Head of caudate nucleus (tissue), 42 donors: ENCODE results near the gene NAV2.
A peak's percentile ranks its signal among the peaks of the same experiment; 100 is the strongest.

Experiments
- DNase-seq, 42 donors: peaks; one replicate each; pipeline versions ENCODE4 v3.0.0 to v3.0.0-alpha.2; 2020 to 2021; ENCODE audit warnings: mixed read lengths in 7 of 42
- intact Hi-C: fragments of 100-400 bp; cut with DNase I; formaldehyde crosslinking; loops from one replicate; pipeline ENCODE4 v1.15.0; 2022

The NAV2 gene

DNA sequence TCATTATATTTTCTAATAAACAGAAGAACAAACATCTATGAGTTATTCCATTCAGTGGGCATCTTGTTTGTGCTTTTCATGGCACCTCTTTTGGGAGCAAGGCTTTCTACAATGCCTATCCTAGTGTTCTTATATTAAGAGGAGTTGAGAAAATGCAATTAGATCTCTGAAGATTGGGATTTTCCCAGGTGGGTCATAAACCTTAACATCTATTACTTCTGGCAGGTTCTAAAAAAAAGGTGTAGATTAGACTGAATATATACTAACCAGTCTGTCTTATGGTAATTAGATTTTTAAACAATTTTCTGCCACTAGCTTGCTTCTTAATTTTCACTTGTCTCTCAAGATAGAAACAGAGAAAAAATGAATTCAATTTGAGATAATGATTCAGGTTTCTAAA lies 128.3 kb downstream of the NAV2 start:
- intact Hi-C loops, result no loop called here
- no peak for DNase-seq

DNA sequence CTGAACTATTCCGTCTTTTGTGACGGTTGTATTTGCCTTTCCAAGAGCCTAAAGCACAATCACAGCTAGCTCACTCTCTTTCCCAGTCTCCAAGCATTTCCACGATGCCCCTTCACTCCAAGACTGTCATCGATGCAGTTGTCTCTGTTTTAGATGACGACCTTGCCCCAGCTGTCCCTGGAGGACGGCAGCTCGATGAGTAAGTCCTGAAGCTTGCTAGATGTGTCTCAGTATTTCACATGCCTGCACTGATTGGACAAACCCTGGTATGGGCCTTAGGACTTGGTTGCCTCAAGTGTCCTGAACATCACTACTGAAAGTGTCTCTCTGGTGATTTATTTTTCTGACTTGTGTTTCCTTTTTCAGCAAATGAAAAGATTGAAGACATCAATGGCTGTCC lies 129.9 kb downstream of the NAV2 start:
- intact Hi-C loops, result no loop called here
- no peak for DNase-seq

DNA sequence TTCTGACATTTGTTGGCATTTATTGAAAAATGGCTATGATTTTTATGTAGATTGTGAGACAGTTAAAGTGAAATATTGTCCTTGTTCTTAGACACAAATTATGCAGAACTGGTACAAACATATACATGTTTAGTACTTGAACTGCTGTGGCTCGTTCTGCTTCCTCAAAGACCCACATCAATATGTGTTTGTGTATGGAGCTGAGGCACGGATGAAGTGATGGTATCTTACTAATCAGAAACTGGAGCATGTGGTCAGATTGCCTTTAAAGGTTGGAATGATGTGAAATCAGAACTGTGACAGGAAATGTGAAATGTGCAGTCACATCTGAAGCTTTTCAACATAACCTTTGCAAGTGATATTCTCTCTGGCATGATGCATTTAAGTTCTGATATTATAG lies 130.4 kb downstream of the NAV2 start:
- intact Hi-C loops, result no loop called here
- DNase-seq, result no peak

DNA sequence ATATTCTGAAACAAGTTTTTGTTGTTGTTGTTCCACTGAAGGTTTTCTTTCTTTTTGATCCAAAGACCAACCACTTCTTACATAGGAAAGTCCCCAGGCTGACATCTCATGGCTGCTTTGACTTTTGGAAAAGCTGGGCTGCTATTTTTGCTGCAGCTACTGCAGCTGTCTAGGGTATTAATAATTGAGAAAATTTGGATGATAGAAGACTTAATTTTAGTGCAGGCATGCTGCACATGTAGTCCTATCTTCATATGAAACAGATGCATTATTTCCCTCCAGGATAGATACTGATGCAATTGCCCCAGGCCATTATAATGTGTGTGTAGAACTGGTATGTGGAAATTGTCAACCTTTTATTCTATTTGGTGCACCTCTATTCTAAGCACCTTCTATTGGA lies 131.4 kb downstream of the NAV2 start:
- intact Hi-C loops, result no loop called here
- DNase-seq, result no peak

DNA sequence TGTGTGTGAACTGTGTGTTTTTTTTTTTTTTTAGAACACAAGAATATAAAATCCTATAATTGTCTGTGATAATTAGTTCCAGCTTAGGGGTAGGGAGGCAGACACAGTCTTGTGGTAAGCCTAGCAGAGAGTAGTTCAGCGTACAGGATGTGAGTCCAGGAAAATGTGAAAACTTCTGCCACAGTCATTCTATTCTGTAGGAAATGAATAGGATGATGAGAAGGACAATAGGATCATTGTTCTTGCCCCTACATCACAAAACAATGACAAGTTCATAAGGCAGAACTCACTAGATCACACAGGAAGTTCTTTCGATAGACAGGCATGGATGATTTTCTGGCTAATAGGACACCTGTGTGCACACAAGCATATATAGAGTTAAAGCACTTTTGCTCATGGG lies 132.2 kb downstream of the NAV2 start:
- DNase-seq, result peak in 9 of 42 donors; percentile 12 to 70 (median 48)
- intact Hi-C loops, result no loop called here

DNA sequence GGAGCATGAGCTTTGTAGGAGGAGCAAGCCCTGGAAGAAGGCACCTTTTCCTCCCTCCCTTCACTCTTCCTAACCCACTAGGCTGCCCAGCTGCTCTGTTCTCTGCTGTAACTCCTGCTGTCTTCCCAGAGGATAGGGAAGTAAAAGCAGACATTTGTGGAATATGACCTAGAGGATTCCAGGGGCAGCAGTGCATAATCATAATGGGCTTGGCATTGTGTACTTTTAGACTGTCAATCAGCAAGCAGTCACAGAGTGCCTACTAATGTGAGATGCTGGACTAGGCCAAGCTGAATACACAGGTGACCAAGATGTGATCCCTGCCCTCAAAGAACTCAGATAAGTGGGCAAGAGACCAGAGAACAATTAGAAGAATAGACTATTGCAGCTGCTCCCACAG lies 133.0 kb downstream of the NAV2 start:
- intact Hi-C loops, result no loop called here
- DNase-seq, result no peak

DNA sequence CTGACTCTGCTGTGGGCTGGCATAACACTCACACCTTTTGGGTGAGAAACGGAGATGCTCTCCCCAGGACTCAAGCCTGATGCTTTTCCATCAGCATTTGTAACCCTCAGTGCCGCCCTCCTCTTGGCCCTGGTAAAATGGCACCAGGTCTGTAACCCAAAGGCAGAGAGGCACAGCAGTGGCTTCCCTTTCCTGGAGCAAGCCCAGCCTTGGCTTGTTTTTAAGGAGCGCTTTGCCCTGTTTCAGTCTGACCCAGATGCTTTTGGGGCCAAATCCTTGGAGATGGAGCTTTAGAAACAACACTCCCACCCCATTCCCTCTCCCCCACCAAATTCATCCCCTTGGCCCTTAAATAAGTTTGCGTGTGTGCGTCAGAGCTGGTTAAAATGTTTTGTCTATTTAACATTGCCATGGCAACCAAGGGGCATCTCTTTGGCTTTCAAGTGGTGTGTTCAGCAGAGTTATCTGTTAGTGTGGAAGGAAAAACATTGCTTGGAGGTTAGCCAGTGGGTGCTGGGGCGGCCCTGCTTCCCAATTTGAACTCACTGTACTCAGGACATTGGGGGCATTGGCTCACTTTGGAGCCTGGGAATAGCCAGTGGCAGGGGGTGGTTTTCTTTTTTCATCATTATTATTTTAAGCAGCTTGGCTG lies 134.1 kb downstream of the NAV2 start:
- peak in 11 of 42 donors; percentile 21 to 63 (median 41) for DNase-seq
- intact Hi-C loops, result no loop called here

DNA sequence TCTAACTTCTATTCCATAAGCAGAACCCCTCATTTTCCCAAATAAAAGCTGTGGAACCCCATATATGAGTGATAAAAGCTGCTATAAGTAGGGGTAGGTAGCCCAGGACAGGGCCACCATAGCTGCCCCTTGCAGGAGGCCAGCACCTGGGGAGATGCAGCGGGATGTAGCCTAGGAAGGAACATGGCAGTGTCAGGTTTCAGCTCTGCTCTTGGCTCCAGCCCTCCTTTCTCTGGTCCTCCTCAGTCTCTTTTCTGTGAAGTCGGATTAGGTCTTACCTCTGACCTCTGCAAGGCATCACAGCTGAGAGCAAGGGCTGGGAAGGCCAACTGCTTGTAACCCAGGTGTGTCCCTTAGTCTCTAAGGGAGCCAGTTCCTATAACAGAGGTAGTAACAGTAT lies 135.6 kb downstream of the NAV2 start:
- intact Hi-C loops, result no loop called here
- DNase-seq, result no peak

DNA sequence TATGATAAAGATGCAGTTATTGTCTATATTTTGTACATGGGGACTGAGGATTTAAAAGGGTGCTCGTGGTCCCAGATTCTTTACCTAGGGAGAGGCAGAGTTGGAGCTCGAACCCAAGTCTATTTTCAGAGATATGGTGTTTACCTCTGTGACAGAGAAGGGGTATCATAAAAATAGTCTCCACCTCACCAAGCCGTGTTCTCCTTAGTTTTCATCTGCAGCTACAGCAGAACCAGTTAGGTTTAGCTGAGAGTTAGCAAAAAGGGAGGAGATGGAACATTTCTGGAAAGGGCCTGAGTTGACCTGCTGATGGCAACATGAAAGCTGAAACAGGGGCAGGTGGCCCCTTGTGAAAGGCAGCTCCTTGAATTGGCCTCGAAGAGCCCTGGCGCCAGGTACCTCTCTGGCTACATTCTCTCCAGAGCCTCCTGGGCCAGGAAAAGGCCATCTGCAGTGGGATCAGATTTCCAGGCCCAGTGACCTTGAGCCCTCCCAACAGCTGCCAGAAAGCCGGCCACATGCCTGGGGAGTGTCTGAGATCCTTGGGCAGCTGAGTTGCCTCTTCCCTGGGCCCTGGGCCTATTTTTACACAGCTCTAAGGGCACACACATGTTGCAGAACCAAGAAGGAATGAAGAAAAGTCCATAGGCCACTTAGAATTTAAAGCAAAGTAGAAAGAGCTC lies 136.6 kb downstream of the NAV2 start:
- no peak for DNase-seq
- intact Hi-C loops, result no loop called here

DNA sequence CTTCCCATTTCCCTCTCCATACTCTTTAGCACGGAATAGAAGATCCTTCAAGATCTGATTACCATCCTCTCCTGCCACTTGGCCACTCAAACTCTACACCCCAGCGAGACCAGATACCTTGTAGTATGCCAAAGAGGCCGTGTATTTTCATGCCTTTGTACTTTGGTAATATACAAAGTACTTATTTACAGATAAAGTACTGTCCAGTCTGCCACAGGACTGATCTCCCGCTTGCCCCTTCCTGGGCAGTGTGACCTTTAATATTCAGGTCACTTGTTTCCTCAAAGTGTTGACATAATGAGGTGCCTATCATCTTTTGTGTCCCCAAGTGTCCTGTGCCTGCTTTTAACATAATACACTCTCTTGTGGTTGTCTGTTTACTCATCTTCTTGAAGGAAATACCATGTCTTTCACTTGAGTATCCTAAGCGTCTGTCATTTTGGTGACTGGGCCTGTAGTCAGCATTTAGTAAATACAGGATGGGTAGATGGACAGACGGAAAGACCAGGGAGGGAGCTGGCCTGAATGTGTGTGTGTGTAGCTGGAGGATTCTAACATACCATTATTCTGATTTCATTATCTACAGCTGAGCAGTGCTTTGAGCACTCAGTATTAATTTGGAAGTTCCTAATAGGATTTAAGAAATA lies 137.4 kb downstream of the NAV2 start:
- DNase-seq, result no peak
- intact Hi-C loops, result no loop called here

DNA sequence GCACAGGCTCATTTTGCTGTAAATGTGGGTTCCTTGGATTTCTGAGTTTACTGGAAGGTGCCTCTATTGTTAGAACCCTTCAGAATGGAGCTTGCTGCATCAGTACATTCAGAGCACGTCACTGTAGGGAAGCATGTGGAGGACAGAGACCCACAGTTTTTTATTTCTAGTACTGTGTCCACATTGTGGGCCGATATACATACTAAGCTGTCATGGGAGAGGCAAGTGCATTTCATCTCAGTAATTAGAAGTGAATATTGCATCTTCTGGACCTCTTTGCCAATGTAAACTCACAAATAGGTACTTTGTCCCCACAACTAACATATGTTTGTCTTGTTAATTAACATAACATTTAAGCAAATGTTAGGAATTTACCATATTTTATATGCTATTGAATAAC lies 139.7 kb downstream of the NAV2 start:
- intact Hi-C loops, result no loop called here

DNA sequence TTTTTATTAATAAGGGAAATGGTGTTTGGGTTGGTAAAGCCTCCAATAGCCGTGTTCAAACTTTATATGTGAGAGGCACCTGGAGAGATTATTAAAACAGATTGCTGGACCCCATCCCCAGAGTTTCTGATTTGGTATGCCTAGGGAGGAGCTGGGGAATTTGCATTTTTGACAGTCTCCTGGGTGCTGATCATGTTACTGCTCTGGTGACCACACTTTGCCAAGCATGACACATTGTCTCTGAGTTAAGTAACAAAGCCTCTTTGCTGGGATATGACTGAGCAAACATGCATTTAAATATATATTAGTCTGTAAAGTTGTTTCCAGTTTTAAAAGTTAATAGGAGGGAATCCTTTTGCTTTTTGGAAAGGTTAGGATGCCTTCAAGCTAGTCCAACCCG lies 140.4 kb downstream of the NAV2 start:
- DNase-seq, result no peak
- intact Hi-C loops, result no loop called here

More for the DNA sequence above, 139.7 kb downstream of the NAV2 start:
- no peak for DNase-seq

DNA sequence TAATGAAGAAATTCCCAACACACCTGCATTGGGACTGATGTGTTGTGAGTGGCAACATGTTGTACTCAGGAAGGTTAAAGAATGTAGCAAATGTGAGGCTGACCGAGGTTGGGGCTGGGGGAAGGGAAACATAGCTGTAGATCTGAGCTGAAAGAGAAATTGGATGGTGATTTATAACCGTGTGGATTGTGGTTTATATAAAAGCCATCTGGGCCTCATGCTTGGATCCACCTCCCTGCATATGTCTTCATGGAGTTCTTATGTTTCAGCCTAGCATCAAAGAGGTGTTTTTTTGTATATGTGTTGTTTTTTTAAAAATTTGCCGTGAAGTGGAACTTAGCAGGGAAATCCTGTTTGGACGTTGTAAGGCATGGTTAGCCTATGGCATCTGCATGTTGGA lies 141.3 kb downstream of the NAV2 start:
- intact Hi-C loops, result no loop called here

DNA sequence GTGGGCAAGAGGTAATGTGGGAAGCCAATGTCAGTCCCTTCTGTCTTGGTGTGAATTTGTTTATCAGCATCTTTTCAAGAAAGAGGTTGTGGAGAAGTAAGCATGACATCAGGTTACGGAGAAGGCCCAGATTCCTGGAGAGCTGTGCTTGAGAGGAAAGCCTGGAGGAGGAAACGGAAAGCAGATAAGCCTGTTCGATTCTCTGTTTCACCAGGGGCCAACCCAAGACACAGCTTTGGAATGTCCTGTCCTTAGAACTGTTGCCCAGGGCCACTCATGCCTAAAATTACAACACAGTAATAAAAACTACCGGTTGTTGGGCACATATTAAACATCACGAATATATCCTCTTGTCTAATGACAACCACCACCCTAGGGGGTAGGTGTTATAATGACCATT lies 148.5 kb downstream of the NAV2 start:
- no peak for DNase-seq
- intact Hi-C loops, result no loop called here

More for the DNA sequence above, 141.3 kb downstream of the NAV2 start:
- no peak for DNase-seq

DNA sequence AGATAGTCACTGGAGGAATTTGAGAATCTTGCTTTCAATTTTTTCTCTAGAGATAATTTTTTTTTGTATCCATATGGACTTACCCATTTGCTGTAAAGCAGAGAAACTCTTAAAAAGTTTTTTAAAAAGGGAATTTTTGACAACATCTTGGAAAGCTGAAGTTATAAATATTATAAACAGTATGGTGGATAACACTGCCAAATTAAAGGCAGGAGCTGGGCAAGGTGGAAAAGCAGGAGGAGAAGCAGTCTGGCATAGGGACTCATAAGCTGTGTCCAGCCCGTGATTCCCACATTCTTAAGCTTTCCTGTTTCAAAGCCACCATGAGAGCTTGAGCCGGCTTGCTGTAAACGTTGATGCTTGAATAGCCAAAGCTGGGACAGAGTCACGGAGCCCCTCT lies 149.5 kb downstream of the NAV2 start:
- no peak for DNase-seq
- intact Hi-C loops, result no loop called here

DNA sequence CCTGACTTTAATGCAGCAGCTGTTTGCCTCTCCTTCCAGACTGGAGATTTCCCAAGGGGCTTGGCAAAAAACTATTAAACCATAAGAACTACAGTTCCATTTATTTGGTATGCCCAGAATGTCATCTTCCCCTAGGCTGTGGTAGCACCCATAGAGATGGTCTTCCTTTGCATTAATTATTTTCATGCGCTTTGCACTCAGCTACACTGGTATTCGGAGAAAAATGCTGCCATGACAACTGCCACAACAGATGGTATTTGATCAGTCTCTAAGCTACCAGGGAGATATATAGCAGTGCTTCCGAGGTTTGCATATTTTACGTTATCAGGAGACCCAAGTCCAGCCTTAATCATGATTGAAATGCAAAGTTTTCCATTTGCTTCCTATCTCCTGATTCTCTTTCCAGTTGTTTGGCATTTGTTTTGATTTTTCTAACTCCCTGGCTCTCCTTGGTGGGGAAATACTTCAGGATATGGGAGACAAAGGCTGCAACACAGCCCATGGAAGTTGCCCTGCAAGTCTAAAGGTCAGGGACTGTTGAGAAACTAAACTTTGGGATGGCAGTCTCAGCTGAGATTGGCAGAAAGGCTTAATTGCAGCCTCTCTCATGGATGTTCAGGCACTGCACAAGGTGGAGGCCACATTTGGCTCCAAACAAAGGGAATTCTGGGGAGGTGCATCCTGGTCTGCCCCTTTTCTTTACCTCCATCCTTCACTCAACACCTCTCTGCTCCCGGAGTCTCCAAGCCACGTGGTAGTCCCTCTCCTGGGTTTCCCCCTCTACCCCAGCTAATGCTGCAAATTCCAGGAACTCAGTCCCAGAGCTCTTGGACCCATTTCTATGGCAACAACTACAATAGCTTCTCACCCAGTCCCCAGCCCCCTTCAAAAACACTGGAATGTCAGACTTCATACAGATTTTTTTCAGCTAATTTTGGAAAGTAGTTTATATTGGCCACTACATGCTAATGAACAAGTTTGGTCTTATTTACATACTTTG lies 151.8 kb downstream of the NAV2 start:
- intact Hi-C loops, result no loop called here
- peak in 2 of 42 donors; percentile 11 to 15 for DNase-seq

DNA sequence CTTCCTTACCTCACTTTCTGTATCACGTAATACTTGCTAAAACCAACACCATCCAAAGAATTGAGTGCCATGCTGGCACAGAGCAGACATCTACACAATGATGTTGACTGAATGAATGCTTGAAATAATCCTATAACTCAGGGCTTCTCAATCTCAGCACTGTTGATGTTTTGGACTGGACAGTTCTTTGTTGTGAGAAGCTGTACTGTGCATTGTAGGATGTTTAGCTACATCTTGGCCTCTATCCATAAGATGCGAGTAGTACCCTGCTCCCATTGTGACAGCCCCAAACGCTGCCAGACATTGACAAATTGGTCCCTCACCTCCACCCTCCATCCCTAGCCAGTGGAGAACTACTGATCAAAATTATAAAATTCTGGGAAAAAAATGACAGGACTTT lies 153.4 kb downstream of the NAV2 start:
- no peak for DNase-seq
- intact Hi-C loops, result no loop called here

DNA sequence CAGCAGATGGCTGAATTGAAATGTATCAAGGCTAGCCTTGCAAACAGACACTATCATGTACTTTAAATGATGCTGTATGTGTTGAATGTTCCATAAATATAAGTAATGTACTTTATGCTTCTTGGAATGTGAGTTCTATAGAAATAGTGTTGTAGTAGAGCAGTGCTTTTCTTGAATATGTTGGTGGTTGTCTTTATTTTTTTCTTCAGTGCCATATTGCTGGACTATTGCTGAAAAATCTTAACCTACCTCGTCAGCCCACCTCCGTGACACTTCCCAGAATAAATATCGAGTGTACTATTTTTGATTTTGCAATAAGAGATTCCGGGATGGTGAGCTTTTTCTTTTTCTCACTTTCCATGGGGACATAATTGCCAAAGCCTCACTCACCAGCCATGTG lies 153.9 kb downstream of the NAV2 start:
- DNase-seq, result no peak
- intact Hi-C loops, result no loop called here

DNA sequence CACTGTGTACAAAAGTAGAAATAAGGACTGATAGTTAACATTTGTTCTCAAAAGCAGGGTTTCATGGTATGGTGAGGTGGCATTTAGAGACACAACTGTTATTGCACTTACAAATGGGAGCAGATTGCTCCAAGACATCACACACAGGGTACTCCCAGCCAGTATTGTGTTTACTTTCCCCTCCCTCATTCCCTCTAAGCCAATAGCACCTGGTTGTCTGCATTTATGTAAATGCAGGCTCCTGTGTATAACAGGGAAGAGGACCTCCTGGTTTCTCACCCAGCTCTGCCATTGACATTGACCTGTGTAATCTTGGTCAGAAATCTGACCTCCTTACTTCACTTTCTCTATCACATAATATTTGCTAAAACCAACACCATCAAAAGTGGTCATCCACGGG lies 154.4 kb downstream of the NAV2 start:
- intact Hi-C loops, result no loop called here
- no peak for DNase-seq
